GM19035 (cell line): Measurements from ENCODE around the gene ALLC.

ENCODE experiments used
- ATAC-seq: cut with Tn5 transposase; IDR thresholded peaks from one replicate; pipeline ENCODE4 v1.9.1; 2021; ENCODE audit not compliant: unreplicated experiment

Gene ALLC

GRCh38 chr2:3639015-3639630, 18.9 kb upstream of the ALLC start:
- no peak for ATAC-seq

GRCh38 chr2:3639653-3640052, 18.3 kb upstream of the ALLC start:
- ATAC-seq, result no peak

- ATAC-seq, result no peak
These were observed 16.8 kb upstream of the ALLC start for GRCh38 chr2:3641181-3641580.

- no peak for ATAC-seq
These were observed 16.1 kb upstream of the ALLC start for GRCh38 chr2:3641841-3642421.

GRCh38 chr2:3642521-3643215, 15.3 kb upstream of the ALLC start:
- ATAC-seq, result no peak

- no peak for ATAC-seq
These were observed 14.4 kb upstream of the ALLC start for GRCh38 chr2:3643371-3644245.

GRCh38 chr2:3644246-3644525, 13.8 kb upstream of the ALLC start:
- ATAC-seq, result peak; percentile 61

GRCh38 chr2:3644891-3645605, 13.0 kb upstream of the ALLC start:
- no peak for ATAC-seq

GRCh38 chr2:3645745-3646389, 12.1 kb upstream of the ALLC start:
- ATAC-seq, result no peak

GRCh38 chr2:3646446-3646845, 11.6 kb upstream of the ALLC start:
- ATAC-seq, result no peak

GRCh38 chr2:3647246-3647645, 10.8 kb upstream of the ALLC start:
- ATAC-seq, result no peak

- ATAC-seq, result no peak
These were observed 10.0 kb upstream of the ALLC start for GRCh38 chr2:3647831-3648651.

GRCh38 chr2:3648652-3649177, 9.3 kb upstream of the ALLC start:
- ATAC-seq, result no peak

- no peak for ATAC-seq
These were observed 8.4 kb upstream of the ALLC start for GRCh38 chr2:3649581-3649980.

GRCh38 chr2:3650140-3650920, 7.7 kb upstream of the ALLC start:
- no peak for ATAC-seq

- peak; percentile 76 for ATAC-seq
These were observed 6.0 kb upstream of the ALLC start for GRCh38 chr2:3651691-3652648.

- no peak for ATAC-seq
These were observed 4.9 kb upstream of the ALLC start for GRCh38 chr2:3652896-3653625.
